Measurements from ENCODE around the gene FLOT1. TPM values are rescaled to one million over a fixed set of nuclear protein-coding genes. Genes with fewer than 3 reads are reported as not detected.

FLOT1 gene
- total RNA-seq, 1 donor from 2014 or later = 175 TPM

- peak; percentile 87 for ATAC-seq
- TF ChIP-seq, protein P1, sequence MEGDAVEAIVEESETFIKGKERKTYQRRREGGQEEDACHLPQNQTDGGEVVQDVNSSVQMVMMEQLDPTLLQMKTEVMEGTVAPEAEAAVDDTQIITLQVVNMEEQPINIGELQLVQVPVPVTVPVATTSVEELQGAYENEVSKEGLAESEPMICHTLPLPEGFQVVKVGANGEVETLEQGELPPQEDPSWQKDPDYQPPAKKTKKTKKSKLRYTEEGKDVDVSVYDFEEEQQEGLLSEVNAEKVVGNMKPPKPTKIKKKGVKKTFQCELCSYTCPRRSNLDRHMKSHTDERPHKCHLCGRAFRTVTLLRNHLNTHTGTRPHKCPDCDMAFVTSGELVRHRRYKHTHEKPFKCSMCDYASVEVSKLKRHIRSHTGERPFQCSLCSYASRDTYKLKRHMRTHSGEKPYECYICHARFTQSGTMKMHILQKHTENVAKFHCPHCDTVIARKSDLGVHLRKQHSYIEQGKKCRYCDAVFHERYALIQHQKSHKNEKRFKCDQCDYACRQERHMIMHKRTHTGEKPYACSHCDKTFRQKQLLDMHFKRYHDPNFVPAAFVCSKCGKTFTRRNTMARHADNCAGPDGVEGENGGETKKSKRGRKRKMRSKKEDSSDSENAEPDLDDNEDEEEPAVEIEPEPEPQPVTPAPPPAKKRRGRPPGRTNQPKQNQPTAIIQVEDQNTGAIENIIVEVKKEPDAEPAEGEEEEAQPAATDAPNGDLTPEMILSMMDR (IDR thresholded peaks at IDR 0.05) = peak; percentile 98
Observed at GRCh38 chr6:30678964-30679726, 63.3 kb downstream of the FLOT1 start.

More at GRCh38 chr6:30678964-30679726, 63.3 kb downstream of the FLOT1 start:
- intact Hi-C loops (cut with DNase I) = loop anchor here (2.0 kb wide), 1 partner anchor 44 kb away; no protein-coding TSS in a partner anchor
- no peaks in the 10 kb centered on the region for H3K9me3 ChIP-seq
- peaks cover 47% of the 10 kb centered on the region for H3K36me3 ChIP-seq
- no peaks in the 10 kb centered on the region for H3K27me3 ChIP-seq
- H3K27ac ChIP-seq = peak overlapping the region; percentile 11
- H3K4me1 ChIP-seq = peaks cover 43% of the 10 kb centered on the region
- H3K4me3 ChIP-seq = peak overlapping the region; percentile 78
- peak; percentile 93 for DNase-seq

Other genes starting within 250 kb of the FLOT1 start
- gene GNL1, start 186.2 kb downstream of the FLOT1 start, total RNA-seq = 54.8 TPM
- gene PRR3, start 185.4 kb downstream of the FLOT1 start, total RNA-seq = 6.9 TPM
- gene ABCF1, start 171.2 kb downstream of the FLOT1 start, total RNA-seq = 42.5 TPM
- 68.3 TPM for gene PPP1R10, start 125.4 kb downstream of the FLOT1 start, total RNA-seq
- 48.9 TPM for gene MRPS18B, start 124.8 kb downstream of the FLOT1 start, total RNA-seq
- gene ATAT1, start 115.8 kb downstream of the FLOT1 start, total RNA-seq = 7.8 TPM
- gene C6orf136, start 95.6 kb downstream of the FLOT1 start, total RNA-seq = 22.8 TPM
- 27.4 TPM for gene DHX16, start 69.7 kb downstream of the FLOT1 start, total RNA-seq
- gene PPP1R18, start 56.0 kb downstream of the FLOT1 start, total RNA-seq = 72.8 TPM
- 9.5 TPM for gene NRM, start 51.7 kb downstream of the FLOT1 start, total RNA-seq
- 32.8 TPM for gene MDC1, start 25.4 kb downstream of the FLOT1 start, total RNA-seq
- gene TUBB, start 22.3 kb downstream of the FLOT1 start, total RNA-seq = 243 TPM
- 35.4 TPM for gene IER3, start 1.9 kb upstream of the FLOT1 start, total RNA-seq
- gene DDR1, start 141.8 kb upstream of the FLOT1 start, total RNA-seq = 102 TPM
- gene GTF2H4, start 165.5 kb upstream of the FLOT1 start, total RNA-seq = 44.6 TPM
- gene VARS2, start 171.6 kb upstream of the FLOT1 start, total RNA-seq = 28.7 TPM
- gene SFTA2, start 189.5 kb upstream of the FLOT1 start, total RNA-seq = 369 TPM
- gene MUCL3, start 198.3 kb upstream of the FLOT1 start, total RNA-seq = 4.6 TPM
- 1.1 TPM for gene MUC21, start 241.0 kb upstream of the FLOT1 start, total RNA-seq